Effector CD8-positive, alpha-beta T cell (primary cell): ENCODE results near the gene SLCO3A1.

Experiments used
- DNase-seq: peaks from one replicate; lab custom pipeline; 2025; lab: John Stamatoyannopoulos, UW

SLCO3A1 gene

DNA sequence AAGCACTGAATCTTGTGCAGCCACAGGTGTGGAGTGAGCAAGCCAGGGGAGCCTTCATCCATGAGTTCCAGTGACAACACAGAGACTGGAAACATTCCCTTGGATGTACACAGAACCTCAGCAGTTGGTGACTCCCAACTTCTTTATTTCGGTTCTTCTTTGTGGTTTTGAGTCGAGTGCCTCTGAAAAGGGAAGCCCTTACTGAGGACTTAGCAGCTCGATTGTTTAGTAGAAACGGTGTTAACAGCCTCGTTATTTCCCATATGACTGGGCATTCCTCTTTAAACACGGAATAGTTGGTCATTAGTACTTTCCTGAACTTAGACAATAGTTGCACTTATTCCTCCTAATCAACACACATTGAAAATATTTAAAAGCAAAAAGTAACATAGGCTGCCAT is 7.7 kb downstream of the SLCO3A1 start:
- no peak for DNase-seq

GRCh38 chr15:91862891-91863504 is 9.5 kb downstream of the SLCO3A1 start:
- no peak for DNase-seq

GRCh38 chr15:91863621-91864255 is 10.2 kb downstream of the SLCO3A1 start:
- DNase-seq = no peak

DNA sequence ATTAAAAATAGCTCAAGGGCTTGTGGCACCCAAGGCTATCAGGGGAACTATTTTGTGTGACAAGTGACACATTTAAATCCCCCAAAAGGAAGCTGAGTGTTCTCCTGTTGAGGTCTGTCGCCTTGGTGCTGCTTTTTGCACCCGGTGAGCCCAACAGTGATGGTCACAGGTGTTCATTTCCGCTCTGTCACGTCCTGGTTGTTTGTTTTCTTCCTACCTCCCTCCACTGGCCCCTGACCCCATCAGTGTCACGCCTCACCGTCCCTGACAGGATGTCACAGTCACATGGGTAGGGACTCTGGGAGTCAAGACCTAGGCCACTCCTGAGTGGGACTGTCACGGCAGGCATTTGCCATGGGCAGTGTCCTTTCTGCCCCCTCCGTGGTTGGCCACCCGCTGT is 11.2 kb downstream of the SLCO3A1 start:
- no peak for DNase-seq

GRCh38 chr15:91865486-91865885 is 12.0 kb downstream of the SLCO3A1 start:
- DNase-seq = no peak

GRCh38 chr15:91865950-91866349 is 12.4 kb downstream of the SLCO3A1 start:
- DNase-seq = no peak

GRCh38 chr15:91866371-91866905 is 12.9 kb downstream of the SLCO3A1 start:
- no peak for DNase-seq

DNA sequence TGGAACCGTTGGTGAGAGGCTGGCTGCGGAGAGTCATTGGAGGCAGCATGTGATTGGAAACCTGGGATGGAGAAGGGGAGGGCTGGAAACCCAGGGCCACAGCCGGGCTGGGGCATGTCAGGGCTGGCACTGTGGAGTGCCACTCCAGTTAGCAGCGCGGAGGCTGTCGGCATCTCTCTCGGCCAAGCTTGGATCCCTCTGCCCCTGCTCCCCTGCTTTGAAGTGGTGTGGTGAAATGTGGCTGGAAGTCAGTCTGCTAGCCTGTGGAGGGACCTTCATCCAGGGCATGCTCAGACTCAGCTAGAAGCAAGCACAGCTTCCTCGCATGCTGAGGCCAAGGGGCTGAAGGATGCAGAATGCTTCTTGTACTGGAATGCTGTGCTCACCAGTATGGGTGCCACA is 13.5 kb downstream of the SLCO3A1 start:
- DNase-seq = no peak

- no peak for DNase-seq
These were observed 14.1 kb downstream of the SLCO3A1 start for GRCh38 chr15:91867581-91868026.

DNA sequence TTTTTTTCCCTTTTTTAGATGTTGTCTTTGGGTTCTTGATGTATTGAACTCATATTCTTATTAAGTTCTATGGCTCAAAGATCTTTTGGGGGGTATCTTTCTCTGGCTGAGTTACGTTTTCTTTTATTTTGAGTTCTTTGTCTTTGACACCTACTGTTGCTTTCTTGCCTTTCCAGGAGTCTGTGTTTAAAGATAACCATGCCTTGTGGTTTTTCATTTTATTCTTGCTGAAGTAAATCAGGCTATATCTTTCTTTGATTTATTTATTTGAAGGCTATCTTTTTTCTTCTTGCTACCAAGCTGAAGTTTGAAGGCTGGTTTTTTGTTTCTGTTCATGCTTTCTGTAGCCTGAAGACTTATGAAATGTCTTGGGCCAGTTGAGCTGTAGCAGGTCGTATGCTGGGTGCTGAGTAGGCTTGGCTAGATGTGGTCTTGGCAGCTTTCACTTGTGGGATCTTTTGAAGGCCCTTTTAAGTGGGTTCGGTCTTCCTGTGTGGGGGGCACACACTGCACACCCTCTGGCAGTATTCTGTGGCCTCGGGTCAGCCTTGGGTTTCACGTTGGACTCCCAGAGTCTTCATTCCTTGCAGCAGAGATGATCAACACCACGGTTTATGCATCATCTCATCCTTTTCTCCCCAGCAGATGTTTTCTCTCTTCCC is 17.5 kb downstream of the SLCO3A1 start:
- DNase-seq = no peak

DNA sequence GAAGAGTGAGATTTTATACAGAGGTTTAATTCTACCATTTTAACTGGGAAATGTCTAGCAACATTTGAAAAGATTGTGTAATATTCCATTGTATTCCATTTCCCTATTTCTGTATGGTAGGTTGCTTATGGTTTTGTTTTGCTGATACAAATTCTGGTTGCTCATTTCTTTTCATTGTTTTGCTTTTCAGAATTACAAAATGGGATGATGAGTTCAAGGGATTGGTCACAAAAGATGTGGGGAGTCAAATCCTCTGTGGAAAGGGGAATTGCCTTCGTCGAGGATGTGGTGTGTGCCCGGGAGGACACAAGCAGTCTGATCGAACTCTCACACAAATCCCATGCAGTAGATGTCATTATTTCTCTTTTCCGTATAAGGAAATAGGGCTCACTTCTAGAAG is 18.3 kb downstream of the SLCO3A1 start:
- no peak for DNase-seq

DNA sequence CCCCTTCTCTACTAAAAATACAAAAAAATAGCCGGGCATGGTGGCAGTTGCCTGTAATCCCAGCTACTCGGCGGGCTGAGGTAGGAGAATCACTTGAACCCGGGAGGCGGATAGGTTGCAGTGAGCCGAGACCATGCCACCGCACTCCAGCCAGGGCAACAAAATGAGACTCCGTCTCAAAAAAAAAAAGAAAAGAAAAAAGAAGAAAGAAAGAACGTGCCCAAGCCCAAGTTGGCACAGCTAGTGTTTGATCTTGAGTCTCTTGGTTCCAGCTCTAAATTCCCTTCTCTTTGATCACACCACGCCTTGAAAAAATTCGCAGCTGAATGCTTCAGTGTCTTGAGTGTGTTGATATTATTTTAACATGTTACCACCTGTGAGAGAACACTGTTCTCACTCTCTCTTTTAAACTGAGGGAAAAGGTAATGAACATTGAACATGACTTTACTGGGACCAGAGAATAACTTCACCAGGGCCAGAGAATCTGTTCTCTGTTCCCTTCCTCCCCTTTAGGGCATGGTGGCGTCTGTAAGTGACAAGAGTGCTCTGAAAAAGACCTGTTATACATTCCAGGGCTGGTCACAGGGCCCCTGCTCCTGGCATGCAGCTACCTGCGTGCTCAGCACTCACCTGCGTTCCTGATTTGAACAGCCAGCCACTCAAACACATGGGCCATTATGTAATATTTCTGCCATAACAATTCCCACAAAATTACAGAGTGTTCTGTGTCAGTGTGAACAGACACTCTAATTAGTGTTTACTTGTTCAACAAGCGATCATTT is 19.0 kb downstream of the SLCO3A1 start:
- no peak for DNase-seq

GRCh38 chr15:91873138-91873536 is 19.6 kb downstream of the SLCO3A1 start:
- no peak for DNase-seq

GRCh38 chr15:91874171-91874570 is 20.7 kb downstream of the SLCO3A1 start:
- DNase-seq = no peak

DNA sequence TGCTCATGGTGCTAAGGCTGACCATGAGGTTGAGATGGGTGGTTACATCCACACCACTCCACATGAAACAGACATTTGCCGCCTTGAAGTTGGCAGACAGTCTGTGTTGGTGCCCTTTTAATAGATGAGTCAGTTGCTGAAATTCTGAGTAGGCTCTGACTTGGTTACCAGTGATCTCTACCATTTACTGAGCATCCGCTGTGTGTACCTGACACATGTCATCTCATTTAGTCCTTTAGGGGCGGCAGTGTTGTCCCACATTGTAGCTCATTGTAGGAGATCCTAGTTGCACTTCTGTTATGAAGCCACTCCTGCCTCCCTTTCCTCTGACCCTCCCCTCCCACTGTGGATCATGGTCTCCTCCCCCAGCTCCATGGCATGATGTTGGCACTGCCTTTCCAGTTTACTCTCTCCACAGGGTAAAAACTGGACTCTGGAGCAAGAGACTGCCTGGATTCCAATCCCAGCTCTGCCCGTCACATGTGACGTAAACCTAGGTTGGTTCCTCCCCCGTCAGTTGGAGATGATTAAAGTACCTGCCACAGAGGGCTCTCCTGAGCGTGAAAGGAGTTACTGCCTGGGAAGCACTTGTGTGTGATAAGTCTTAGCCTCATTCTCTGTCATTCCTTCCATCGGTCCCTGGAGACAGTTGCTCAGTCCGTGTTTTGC is 21.6 kb downstream of the SLCO3A1 start:
- DNase-seq = no peak

GRCh38 chr15:91876187-91876586 is 22.7 kb downstream of the SLCO3A1 start:
- no peak for DNase-seq

DNA sequence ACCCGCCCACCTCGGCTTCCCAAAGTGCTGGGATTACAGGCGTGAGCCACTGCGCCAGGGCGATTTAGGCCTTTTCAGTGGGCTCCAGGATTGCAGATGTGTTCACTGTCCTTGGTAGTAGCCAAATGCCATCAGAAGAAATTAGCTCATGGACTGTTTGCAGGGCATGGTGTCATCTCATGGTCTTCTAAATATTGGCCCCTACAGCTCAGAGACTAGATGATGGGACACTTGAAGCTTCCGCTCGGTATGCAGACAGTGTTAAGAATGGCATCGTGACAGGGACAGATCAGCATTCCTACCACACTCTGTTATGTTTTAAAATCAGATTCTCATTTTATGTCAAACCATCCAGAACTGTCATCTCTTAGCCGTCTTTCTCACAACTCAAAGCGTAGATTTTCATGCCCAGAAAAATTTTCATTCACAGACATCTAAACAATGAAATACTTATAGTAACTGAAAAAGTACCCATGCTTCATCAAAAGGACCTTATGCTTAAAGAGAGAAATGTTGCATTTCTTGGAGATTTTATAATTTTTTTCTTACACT is 24.9 kb downstream of the SLCO3A1 start:
- DNase-seq = no peak

DNA sequence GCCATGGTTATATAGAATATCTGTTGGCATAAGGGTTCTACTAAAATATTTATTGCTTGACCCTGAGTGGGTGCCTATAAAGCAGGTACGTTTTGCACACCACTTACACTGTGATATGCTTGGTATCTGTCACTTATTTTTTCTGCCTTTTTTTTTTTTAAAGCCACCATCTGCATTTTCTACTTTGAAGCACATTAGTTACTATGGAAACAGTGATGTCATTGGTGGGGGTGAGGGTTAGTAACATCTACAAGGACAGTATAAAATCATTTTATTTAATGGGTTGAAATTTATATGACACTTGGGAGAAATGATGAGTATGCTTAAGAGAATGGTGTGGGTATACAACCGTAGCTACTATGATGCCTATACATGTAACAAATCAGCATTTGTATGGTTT is 25.6 kb downstream of the SLCO3A1 start:
- DNase-seq = no peak

DNA sequence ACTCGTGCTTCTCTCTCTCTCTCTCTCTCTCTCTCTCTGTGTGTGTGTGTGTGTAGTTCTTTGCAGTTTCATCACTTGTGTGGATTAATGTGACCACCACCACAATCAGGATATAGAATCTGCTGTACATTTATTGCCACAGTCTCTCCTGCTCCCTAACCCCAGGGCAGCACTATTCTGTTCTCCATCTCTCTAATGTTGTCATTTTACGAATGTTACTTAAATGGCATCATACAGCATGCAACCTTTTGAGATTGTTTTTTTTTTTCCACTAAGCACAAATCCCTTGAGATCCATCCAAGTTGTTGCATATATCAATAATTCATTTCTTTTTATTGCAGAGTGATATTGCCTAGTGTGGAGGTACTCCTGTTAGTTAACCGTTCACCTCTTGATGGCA is 26.9 kb downstream of the SLCO3A1 start:
- no peak for DNase-seq

DNA sequence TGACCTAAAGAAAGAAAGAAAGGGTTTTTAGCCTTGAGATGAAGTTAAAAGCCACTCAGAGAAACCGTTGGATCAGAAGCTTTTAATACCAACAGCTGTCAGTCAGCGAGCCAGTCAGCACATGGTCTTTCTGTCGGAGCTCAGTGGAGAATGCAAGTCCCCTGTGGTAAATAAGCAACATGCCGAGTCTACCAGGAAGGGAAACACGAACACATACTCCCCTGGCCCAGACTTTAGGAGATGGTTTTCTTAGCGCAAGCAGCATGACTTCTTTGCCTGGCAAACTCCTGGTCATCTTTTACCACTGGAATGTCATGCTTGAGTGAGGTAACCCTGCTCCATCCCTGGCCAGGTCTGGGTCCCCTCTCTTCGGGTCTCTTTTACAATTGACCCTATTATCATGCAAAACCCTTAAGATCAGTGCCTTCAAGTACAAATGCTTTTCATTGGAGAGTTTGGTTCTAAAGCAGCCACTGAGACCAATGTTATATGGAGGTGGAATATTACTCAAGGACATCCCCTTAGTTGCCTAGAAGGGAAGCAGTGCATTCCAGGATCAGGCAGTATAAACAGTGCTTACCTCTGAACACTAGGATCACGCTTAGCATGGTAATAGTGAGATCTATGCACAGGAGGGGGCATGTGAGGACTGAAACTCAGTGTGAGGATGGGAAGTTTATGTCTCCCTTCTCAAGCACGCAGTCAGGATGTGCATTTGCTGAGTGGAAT is 28.2 kb downstream of the SLCO3A1 start:
- DNase-seq = no peak
